Urinary bladder (tissue), 4 donors: ENCODE data around the gene TRMO. TPM values are rescaled to one million over a fixed set of nuclear protein-coding genes. Genes with fewer than 3 reads are reported as not detected.
"Not testable (repeated sequence)": the region's sequence is repeated elsewhere in the genome, so short reads cannot be mapped to it uniquely, and the experiment has no call there.

Source experiments
- DNase-seq: peaks from one replicate; pipeline ENCODE4 v3.0.0-alpha.2; 2015; ENCODE audit errors: extremely low spot score
- H3K27ac ChIP-seq: one replicate; pipeline ENCODE4 v1.5.1; 2013; ENCODE audit warnings: low read depth, mild to moderate bottlenecking, moderate library complexity
- H3K36me3 ChIP-seq: one replicate; pipeline ENCODE4 v1.6.1; 2013; ENCODE audit warnings: mild to moderate bottlenecking, moderate library complexity; ENCODE audit not compliant: insufficient read depth
- H3K4me1 ChIP-seq: one replicate; pipeline ENCODE4 v1.6.1; 2013; ENCODE audit warnings: mild to moderate bottlenecking, moderate library complexity; ENCODE audit not compliant: insufficient read depth
- H3K4me3 ChIP-seq: one replicate; pipeline ENCODE4 v1.5.1; 2013; ENCODE audit warnings: low read depth, low read length
- WGBS: extraction: QIAGEN DNeasy Blood & Tissue Kit; methylation state at CpG from one replicate; pipeline ENCODE4 v1.1.7; 2013; 5-methylcytosine and 5-hydroxymethylcytosine counted together
- polyA plus RNA-seq: library from polyadenylated mRNA; stranded (reverse); fragments of 200-250 nt; gene quantifications from one replicate; pipeline ENCODE4 v1.2.3, GENCODE V29; 2013
- total RNA-seq: library from RNA; depleted of rRNA; stranded (reverse); fragments of >200 nt; gene quantifications from one replicate; pipeline ENCODE4 v1.2.3, GENCODE V29; 2014
- donor health status: healthy with polysubstance abuse.
- donor health status: healthy.

The TRMO gene
- total and polyA plus RNA-seq, 2 donors: 9.9 to 17.2 TPM

GRCh38 chr9:97954550-97954989, 32.3 kb upstream of the TRMO start:
- Histone ChIP-seq H3K4me3 (no peak overlapping the region), H3K27ac (no peak overlapping the region), H3K4me1 (no peaks in the 10 kb centered on the region), H3K36me3 (no peaks in the 10 kb centered on the region)
- no peak for DNase-seq

DNA sequence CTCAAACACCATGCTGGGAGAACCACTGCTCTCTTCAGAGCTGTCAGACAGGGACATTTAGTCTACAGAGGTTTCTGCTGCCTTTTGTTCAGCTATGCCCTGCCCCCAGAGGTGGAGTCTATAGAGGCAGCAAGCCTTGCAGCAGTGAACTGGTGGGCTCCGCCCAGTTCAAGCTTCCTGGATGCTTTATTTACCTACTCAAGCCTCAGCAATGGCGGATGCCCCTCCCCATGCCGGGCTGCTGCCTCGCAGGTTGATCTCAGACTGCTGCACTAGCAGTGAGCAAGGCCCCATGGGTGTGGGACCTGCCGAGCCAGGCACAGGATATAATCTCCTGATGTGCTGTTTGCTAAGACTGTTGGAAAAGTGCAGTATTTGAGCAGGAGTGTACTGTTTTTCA, 28.6 kb upstream of the TRMO start:
- not testable (repeated sequence) for DNase-seq, H3K4me3 ChIP-seq, H3K4me1 ChIP-seq, H3K27ac ChIP-seq, H3K36me3 ChIP-seq
- 83% methylated on average over 5 of the region's 5 CpGs for WGBS

DNA sequence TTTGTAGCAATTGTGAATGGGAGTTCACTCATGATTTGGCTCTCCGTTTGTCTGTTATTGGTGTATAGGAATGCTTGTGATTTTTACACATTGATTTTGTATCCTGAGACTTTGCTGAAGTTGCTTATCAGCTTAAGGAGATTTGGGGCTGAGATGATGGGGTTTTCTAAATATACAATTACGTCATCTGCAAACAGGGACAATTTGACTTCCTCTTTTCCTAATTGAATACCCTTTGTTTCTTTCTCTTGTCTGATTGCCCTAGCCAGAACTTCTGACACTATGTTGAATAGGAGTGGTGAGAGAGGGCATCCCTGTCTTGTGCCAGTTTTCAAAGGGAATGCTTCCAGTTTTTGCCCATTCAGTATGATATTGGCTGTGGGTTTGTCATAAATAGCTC, 24.8 kb upstream of the TRMO start:
- 68% methylated on average over 2 of the region's 2 CpGs for WGBS
- H3K36me3 ChIP-seq, DNase-seq, H3K4me1 ChIP-seq, H3K27ac ChIP-seq, H3K4me3 ChIP-seq: not testable (repeated sequence)

GRCh38 chr9:97945470-97945869, 23.2 kb upstream of the TRMO start:
- not testable (repeated sequence) for H3K36me3 ChIP-seq, DNase-seq, H3K27ac ChIP-seq, H3K4me1 ChIP-seq, H3K4me3 ChIP-seq
- WGBS: 82% methylated on average over 2 of the region's 2 CpGs

DNA sequence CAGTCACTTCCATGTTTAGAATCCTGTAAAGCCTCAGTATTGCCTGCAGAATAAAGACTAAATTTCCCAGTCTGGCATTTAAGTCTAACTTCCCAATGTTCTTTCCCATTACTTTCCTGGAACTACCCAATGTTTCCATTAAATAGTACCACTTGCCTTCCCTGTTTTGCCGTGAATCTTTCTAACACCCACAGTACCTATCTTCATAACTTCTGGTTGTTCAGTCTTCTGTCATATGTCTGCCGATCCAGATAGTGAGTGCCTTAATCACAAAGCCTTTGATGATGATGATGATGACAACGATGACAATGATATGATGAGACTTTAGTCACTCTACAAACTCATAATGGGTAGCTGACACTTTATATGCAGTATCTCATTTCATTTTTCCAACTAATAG, 22.3 kb upstream of the TRMO start:
- Histone ChIP-seq H3K4me1 (no peaks in the 10 kb centered on the region), H3K4me3 (no peak overlapping the region), H3K36me3 (no peaks in the 10 kb centered on the region), H3K27ac (no peak overlapping the region)
- 75% methylated on average over 3 of the region's 3 CpGs for WGBS
- no peak for DNase-seq

GRCh38 chr9:97943308-97943855, 21.1 kb upstream of the TRMO start:
- Histone ChIP-seq H3K27ac (no peak overlapping the region), H3K4me1 (no peaks in the 10 kb centered on the region), H3K4me3 (no peak overlapping the region), H3K36me3 (no peaks in the 10 kb centered on the region)
- DNase-seq: no peak

DNA sequence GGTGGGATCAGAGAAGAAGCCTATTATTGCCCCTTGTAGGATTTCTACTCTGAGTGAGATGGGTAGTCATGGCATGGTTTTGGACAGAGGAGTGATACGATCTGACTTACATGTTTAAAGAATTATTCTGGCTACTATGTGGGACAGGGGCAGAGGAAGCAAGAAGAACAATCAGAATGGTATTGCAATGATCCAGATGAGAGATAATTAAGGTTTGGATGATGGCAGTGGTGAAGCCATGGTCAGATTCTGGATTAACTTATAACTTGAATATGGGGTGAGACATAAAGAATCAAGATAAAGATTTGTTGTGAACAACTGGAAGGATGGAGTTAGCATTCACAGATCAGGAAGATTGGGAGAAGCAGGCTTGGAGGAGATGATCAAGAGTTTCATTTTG, 19.0 kb upstream of the TRMO start:
- no peak for DNase-seq
- no peaks in the 10 kb centered on the region for H3K4me1 ChIP-seq
- no peak overlapping the region for H3K27ac ChIP-seq
- 83% methylated on average over 1 of the region's 1 CpG for WGBS
- H3K36me3 ChIP-seq: no peaks in the 10 kb centered on the region
- no peak overlapping the region for H3K4me3 ChIP-seq

DNA sequence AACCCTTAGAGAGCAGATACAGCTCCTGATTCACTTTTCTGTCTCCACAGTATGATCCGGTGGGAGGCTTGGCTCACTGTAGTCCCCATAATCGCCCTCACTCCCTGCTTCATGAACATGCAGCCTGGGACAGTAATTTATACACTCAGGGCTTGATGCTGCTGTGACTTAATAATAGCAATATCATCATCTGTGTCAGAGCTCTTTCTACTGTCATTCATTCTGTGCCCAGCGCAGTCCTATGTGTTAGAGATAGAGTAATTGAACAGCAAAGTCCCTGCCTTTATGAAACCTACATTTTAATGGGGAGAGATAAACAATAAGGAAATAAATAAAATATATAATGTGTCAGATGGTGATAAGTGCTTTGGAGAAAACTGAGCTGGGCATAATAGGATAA, 18.4 kb upstream of the TRMO start:
- WGBS: 63% methylated on average over 3 of the region's 3 CpGs
- no peak for DNase-seq

DNA sequence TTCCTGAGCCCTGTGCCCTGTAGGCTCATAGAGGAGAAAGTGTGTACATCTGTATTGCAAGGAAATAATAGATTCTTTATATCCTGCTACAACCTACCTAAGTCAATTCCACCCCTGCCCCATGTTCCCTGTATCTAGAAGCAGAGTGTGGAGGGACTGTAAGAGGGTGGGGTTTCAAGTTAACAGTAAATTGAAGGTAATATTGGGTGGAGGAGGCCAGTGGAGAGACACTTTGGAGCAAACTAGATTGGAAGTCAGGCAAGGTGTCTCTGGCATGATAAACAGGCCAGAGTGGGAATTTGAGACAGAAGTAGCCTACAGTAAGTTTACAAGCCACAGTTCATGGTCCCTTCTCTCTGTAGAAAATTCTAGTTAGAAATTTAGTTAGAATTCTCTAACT, 17.9 kb upstream of the TRMO start:
- no peaks in the 10 kb centered on the region for H3K36me3 ChIP-seq
- H3K4me3 ChIP-seq: no peak overlapping the region
- no peak overlapping the region for H3K27ac ChIP-seq
- no peak for DNase-seq
- no peaks in the 10 kb centered on the region for H3K4me1 ChIP-seq

More for the DNA sequence above, 18.4 kb upstream of the TRMO start:
- Histone ChIP-seq H3K4me3 (no peak overlapping the region), H3K36me3 (no peaks in the 10 kb centered on the region), H3K27ac (no peak overlapping the region), H3K4me1 (no peaks in the 10 kb centered on the region)

- H3K4me3 ChIP-seq: no peak within 1 kb of the TSS
- H3K4me1 ChIP-seq: no peaks in the 10 kb centered on the region
- 64% methylated on average over 3 of the region's 3 CpGs for WGBS
- no peak within 1 kb of the TSS for H3K27ac ChIP-seq
- no peak for DNase-seq
- H3K36me3 ChIP-seq: no peaks in the 10 kb centered on the region
Observed at GRCh38 chr9:97938081-97938644, 15.9 kb upstream of the TRMO start, which contains the start of gene HEMGN. HEMGN (minus strand) TSS chr9:97938172; CDS start chr9:97938136, 36 bp downstream.

DNA sequence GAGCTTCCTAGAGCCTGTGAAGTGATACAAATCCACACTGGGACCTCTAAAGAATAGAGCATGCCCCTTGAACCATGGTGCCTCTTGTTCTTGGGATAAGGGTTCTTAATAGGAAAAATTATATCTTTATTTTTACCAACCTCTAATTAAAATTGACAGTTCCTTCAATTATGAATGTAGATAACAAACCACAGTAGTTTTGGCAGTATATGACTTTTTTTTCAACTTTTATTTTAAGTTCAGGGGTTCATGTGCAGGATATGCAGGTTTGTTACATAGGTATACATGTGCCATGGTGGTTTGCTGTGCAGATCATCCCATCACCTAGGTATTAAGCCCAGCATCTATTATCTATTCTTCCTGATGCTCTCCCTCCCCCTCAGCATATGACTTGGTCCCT, 14.7 kb upstream of the TRMO start:
- no peaks in the 10 kb centered on the region for H3K4me1 ChIP-seq
- no peaks in the 10 kb centered on the region for H3K36me3 ChIP-seq
- no peak overlapping the region for H3K4me3 ChIP-seq
- H3K27ac ChIP-seq: no peak overlapping the region
- DNase-seq: no peak

- no peaks in the 10 kb centered on the region for H3K36me3 ChIP-seq
- no peak overlapping the region for H3K4me3 ChIP-seq
- WGBS: 67% methylated on average over 1 of the region's 1 CpG
- no peak overlapping the region for H3K27ac ChIP-seq
- H3K4me1 ChIP-seq: no peaks in the 10 kb centered on the region
- no peak for DNase-seq
Observed at GRCh38 chr9:97935276-97935675, 13.0 kb upstream of the TRMO start.

DNA sequence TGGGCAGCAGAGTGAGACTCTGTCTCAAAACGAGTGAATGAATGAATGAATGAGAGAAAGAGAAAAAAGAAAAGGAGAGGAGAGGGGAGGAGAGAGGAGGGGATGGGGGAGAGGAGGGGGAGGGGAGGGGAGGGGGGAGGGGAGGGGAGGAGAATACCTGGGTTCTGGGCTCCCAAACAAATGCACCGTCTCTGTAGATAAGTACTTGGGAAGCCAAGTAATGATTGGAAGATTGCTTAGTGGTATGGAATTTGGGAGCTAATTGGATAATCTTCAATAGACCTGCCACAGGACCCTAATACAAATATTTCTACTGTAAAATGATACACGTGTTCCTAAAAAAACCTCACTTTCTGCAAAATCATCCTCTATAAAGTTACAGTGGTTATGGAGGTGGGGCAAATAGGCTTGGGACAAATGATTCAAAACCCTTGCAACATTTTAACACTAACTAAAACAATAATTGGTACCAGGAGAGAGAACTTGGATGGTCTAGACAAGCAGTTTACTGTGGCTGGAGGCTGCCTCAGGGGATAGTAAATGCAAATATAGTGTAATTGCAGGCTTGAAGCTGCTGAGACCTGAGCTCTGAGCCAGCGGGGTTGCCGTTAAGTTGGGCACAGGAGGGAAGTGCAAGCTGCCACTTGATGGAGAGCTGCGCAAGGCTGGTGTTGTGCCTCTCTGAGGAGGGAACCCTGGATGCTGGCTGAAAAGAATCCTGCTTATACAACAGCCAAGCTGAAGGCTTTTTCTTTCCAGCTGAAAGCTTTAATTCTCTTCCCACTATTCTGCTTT, 12.2 kb upstream of the TRMO start:
- Histone ChIP-seq H3K27ac (no peak overlapping the region), H3K4me1 (no peaks in the 10 kb centered on the region), H3K36me3 (no peaks in the 10 kb centered on the region), H3K4me3 (no peak overlapping the region)
- 31% methylated on average over 6 of the region's 6 CpGs for WGBS
- DNase-seq: no peak

DNA sequence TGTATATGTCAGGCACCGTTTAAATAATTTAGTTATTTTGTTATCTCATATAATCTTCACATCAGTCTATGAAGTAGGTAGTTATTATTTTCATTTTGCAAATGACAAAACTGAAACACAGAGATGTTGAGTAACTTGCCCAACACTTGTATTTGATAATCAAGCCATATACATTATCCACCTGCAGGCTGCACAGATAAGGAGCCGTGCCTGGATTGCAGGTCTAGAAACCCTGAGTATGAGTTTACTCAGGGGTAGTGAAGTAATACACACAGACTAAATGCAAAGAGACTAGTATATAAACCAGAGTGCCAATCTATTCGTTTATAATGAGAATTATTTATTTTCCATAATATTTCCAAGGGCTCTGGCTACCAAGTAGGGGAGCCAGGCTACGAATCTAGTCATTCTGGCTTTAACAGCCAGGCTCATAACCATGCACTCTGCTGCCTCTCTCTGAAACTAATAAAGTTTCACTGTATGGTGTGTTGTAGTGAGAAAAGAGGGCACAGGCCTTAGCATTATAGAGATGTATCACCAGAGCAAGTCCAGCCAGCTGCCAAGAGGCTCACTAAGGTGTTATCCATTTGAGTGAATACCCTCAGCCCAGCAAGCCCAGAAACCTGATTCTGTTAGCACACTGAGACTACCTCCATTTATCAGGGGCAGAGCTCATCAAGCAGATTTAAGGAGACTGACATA, 11.1 kb upstream of the TRMO start:
- 68% methylated on average over 4 of the region's 4 CpGs for WGBS
- no peaks in the 10 kb centered on the region for H3K36me3 ChIP-seq
- H3K4me3 ChIP-seq: no peak overlapping the region
- H3K4me1 ChIP-seq: no peaks in the 10 kb centered on the region
- no peak overlapping the region for H3K27ac ChIP-seq
- no peak for DNase-seq
